Measurements from ENCODE around the gene SMIM35.

Gene SMIM35

DNA sequence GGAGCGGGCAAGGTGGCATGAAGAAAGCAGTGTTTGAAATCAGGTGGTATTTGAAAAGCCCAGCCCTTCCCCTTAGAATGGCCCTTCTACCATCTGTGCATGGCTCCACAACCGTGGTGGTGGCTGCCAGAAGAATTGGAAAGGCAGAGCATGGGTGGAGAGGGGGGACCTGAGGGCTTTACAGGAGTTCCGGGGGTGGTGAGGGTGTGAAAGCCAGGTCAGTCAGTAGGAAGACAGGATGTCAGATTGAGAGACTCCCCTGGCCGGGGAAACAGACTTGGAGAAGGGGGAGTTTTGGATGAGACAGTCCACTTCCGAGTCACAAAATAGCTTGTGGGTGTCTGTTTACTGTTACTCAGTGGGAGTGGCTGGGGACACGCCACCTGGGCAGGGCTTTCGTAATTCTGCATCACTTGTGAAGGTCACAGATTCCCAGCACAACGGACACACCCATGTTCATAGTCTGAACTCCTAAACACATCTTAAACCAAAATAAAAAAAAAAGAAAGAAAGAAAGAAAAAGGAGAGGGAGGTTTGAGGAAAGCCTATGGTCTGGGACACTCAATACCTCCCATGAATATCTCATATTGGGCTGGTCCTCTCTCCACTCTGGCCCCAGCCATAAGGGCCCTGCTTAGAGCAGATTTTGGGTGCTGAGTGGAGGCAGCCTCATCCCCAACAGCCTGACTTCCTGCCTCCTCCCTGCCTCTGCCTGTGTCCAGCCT lies 24.4 kb upstream of the SMIM35 start:
- in situ Hi-C loops (cut with MboI; ENCODE audit: low sequenced_read_pairs), result no loop called here

DNA sequence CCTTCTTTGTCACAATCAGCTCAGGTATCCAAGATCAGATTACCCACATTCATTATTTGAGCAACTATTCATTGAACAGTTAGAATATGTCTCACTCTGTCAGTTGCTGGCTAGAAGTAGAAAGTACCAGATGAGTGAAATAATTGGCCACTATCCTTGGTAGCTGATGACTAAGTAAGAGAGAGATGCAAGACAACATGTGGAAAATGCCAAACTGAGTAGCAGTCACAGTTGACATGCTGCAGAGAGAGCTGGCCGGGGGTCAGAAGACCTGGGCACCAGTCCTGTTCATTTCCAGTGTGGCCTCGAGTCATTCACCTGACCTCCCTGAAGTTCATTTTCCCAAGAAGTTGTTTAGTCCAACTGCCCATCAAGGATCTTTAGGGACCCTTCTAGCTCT lies 22.5 kb upstream of the SMIM35 start:
- in situ Hi-C loops (cut with MboI; ENCODE audit: low sequenced_read_pairs), result no loop called here

- in situ Hi-C loops (cut with MboI; ENCODE audit: low sequenced_read_pairs), result no loop called here
These were observed 21.8 kb upstream of the SMIM35 start for GRCh38 chr11:118108513-118108912.

- in situ Hi-C loops (cut with MboI; ENCODE audit: low sequenced_read_pairs), result no loop called here
These were observed 20.1 kb upstream of the SMIM35 start for GRCh38 chr11:118106789-118107335.

DNA sequence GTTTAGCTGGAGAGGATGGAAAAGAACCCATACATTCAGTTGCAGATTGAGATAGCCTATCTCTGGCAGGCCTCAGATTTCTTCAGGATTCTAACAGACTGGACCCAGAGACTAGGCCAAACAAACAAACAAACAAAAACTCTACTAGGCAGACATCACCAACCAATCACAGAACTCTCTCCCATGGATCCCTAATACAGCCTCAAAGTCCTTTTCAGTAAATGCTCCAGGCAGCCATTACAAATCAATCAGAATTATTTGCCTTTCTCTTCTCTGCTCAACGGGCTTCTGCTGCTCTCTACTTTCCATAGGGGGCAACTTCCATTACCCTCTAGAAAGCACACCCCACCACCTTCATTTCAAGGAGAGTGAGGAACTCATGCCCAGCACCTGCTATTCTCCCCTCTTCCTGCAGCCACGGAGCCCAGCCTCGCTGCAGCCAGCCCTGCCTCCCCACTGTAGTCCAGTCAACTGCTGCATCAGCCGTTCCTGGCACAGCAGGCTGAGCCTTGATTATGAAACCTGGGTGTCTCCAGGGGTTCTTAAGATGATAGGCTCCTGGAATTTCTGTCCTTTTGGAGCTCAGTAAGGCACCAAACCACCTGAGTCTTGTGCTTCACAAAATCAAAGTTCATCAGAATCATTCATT lies 19.0 kb upstream of the SMIM35 start:
- in situ Hi-C loops (cut with MboI; ENCODE audit: low sequenced_read_pairs), result no loop called here

DNA sequence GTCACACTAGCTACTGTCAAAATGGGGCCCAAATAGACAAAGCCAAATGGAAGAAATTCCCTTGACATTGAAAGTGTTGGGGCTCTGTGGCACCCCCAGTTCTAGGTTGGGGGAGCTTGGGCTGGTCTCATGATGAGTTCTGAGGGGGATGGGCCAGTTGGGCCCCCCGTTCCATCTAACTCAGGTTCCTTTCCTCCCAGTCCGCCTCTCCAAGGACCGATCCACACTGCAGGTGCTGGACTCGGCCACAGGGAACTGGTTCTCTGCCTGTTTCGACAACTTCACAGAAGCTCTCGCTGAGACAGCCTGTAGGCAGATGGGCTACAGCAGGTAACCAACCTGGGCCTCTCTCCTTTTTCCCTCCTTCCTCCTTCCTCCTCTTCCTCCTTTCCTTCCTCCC lies 17.7 kb upstream of the SMIM35 start:
- in situ Hi-C loops (cut with MboI; ENCODE audit: low sequenced_read_pairs), result no loop called here

DNA sequence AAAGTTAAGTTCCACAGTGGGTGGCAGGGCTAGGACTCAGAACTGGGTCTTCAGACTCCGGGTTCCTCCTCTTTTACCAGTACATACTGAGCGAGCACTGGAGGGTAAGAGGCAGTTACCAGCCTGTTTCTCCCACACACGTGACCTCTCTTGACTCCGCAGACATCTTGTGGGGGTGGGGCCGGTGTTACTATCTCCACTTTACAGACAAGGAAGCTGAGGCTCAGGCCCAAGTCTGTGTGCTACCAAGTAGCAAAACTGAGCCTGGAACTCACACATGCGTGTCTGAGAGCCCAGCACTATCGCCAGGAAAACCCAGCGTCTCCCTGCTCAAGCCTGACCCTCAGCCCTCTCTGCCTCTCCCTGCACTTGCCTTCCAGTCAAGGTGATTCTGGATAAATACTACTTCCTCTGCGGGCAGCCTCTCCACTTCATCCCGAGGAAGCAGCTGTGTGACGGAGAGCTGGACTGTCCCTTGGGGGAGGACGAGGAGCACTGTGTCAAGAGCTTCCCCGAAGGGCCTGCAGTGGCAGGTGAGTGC lies 16.0 kb upstream of the SMIM35 start:
- in situ Hi-C loops (cut with MboI; ENCODE audit: low sequenced_read_pairs), result no loop called here

DNA sequence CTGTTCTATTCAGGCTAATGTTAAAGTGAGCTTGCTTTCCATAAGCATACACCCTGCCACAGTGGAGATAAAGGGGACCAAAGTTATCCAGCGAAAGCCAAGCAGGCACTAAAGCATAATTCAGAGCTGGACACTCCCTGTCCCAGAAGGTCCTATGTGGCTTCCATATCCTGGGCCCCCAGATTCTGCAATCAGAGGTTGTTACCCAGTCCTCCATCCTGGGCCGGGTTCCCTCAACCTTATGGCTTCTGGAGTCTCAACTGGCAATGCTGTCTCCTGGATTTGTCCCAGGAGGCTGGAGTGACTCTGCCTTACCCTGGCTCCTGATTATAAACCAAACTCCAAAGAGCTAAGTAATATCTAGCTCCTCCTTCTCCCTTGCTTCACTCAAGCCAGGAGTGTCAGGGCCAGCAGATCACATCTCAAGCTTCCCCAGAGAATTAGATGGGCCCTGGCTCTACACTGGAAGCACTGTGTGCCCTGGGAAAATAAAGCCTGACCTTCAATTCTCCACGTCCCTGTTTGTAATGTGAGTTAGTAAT lies 14.0 kb upstream of the SMIM35 start:
- in situ Hi-C loops (cut with MboI; ENCODE audit: low sequenced_read_pairs), result no loop called here

GRCh38 chr11:118099838-118100556 lies 13.2 kb upstream of the SMIM35 start:
- in situ Hi-C loops (cut with MboI; ENCODE audit: low sequenced_read_pairs), result no loop called here

DNA sequence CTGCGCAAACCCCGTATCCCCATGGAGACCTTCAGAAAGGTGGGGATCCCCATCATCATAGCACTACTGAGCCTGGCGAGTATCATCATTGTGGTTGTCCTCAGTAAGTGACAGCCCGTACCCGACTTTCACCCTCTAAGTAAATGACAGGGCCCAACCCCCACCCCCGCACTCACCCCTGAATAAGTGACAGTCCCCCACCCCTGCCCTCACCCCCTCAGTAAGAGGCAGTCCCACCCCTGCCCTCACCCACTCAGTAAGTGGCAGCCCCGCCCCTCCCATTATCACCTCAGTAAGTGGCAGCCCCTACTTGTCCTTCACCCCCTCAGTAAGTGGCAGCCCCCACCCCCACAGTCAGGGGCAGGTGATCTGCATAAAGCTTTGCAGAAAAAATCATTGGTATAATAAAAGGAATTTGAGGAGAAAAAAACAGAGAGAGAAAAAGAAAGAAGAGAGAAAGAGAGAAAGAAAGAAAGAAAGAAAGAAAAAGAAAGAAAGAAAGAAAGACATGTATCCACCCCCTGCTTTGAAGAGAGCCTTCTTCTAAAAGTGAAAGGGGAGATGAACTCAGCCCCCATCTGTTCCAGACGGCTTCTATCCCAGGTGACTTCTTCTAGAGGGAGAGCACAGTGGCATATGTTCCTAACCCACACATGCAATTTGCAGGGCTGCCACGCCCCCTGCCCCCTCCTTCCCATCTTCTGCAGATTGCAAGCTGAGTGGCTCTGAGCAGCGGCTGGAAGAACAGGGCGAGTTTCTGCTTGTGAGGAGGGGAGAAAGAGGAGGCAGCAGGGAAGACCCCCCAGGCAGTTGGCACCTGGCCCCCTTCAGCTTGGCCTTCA lies 12.5 kb upstream of the SMIM35 start:
- in situ Hi-C loops (cut with MboI; ENCODE audit: low sequenced_read_pairs), result no loop called here

GRCh38 chr11:118095967-118096367 lies 9.2 kb upstream of the SMIM35 start:
- in situ Hi-C loops (cut with MboI; ENCODE audit: low sequenced_read_pairs), result no loop called here

- in situ Hi-C loops (cut with MboI; ENCODE audit: low sequenced_read_pairs), result no loop called here
These were observed 8.7 kb upstream of the SMIM35 start for GRCh38 chr11:118095493-118095892.

DNA sequence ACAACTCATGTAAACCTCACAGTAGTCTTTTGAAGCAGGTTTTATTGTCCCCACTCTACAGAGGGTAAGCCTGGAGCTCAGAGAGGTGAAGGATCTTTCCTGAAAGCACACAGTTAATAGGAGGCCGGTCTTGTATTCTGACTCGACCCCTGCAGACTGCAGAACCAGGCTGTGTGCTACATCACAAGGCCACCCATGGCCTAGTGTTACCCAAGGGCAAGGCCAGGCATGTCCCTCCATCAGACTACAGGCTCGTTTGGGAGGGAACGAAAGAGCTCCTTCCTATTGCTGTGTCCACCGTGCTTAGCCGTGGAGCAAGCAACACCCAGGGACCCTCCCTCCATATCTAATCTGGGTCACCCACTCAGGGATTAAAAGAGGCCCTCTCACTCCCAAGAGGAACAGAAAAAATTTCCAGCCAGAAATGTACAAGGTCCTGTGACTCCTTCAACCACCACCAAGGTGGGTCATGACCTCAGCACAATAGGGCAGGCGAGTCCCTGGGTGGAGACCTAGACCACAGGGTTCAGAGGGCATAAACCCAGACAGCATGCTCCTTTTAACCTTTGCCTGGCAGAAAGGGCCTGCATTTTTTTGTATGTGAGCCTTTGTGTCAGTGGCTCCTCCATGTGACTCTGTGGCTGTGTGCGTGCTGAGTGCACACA lies 6.3 kb upstream of the SMIM35 start:
- in situ Hi-C loops (cut with MboI; ENCODE audit: low sequenced_read_pairs), result no loop called here

DNA sequence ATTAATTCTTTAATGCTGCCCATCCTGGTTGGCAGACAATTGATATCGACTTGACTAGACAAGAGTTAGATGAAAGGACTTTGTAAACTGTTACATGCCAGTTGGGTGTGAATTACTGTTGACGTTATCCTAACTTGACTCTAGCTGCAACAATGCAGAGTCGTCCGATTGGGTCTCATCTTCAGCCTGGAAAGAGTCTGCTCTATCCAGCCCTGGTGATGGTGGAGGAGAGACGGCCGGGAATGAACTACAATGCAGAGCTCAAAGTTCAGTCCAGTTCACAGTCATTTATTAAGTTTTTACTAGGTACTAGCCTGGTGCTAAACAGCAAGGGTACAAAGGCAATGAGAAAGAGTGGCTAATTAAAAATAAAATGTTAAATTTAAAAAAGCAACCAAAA lies 4.9 kb upstream of the SMIM35 start:
- in situ Hi-C loops (cut with MboI; ENCODE audit: low sequenced_read_pairs), result no loop called here

DNA sequence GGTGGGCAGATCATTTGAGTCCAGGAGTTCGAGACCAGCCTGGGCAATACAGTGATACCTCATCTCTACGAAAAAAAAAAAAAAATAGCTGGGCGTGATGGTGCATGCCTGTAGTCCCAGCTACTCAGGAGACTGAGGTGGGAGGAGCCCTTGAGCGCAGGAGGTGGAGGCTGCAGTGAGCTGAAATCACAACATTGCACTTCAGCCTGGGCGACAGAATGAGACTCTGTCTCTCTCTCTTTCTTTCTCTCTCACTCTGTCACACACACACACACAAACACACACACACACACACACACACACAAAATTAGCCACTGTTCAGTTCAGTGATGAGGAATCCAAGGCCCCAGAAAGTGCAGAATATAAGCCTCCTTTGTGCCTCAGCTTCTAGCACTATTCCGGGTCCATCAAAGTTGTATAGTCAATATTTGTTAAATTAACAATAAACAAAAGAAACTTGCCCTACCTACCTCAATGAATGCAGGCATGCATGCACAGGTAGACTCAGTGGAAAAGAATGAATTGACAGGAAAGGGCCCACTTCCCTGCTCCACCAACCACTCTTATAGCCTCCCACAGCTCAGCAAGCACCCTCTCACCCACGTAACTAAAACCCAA lies 3.9 kb upstream of the SMIM35 start:
- in situ Hi-C loops (cut with MboI; ENCODE audit: low sequenced_read_pairs), result no loop called here

DNA sequence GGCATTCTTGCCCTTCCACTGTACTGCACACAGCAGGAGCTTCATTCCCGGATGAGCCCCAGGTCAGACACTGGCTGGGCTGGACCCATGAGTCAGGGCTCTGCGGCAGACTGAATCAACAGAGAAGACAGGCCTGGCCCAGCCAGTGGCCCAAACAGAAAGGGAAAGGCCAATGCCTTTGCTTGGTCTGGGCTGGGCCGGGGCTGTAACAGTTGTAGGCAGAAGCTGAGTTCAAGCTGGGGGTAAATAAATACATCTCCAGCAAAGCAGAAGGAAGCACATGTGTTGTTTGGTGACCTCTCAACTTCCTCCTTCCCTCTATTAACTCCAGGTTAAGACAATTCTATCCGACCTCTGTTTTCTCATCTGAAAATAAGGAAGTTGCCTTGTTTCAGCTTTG lies 1.8 kb upstream of the SMIM35 start:
- in situ Hi-C loops (cut with MboI; ENCODE audit: low sequenced_read_pairs), result no loop called here

GRCh38 chr11:118087931-118088330 lies 1.2 kb upstream of the SMIM35 start:
- in situ Hi-C loops (cut with MboI; ENCODE audit: low sequenced_read_pairs), result no loop called here

DNA sequence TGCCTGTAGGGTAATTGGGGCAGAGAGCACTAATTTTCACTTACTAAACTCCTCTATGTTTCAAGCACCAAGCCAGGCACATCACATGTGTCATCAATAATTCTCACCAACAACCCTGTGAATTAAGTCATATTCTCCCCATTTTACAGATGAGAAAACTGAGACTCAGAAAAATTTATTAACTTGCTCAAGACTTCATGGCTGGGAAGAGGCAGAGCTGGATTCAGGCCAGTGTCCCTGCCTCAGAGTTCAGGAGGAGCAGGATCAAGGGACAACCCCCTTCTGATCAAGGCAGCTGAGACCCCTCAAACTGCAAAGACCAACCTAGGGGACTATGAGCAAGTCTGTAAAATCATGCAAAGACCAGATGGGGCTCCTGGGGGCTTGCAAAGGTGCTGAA lies 2.1 kb downstream of the SMIM35 start:
- in situ Hi-C loops (cut with MboI; ENCODE audit: low sequenced_read_pairs), result no loop called here

DNA sequence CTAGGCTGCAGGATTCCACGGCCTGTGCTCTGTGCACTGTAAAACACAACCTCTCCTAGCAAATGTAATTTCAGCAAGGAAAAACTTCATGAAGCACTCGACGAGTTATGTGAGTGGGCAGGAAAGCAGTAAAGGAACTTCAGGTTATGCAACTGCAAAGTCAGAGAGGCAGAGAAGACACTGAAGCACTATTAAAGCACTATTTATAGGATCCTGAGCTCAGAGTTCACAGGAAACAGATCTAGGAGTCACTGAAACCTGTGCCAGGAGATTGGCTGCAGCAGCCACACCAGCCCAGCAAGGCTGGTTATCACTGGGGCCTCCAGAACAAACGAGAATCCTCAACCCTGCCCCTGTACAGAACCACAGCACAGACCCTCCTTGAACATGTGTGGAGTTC lies 2.5 kb downstream of the SMIM35 start:
- in situ Hi-C loops (cut with MboI; ENCODE audit: low sequenced_read_pairs), result no loop called here

Measured in HL-60/S4 treated with retinoic acid at 250 ng/mL for 4 days and 3 days (cell line).